ENCODE results near the gene CNTNAP2.
"Not testable (repeated sequence)": the region's sequence is repeated elsewhere in the genome, so short reads cannot be mapped to it uniquely, and the experiment has no call there.

Gene CNTNAP2

GRCh38 chr7:146172112-146172511, 55.5 kb downstream of the CNTNAP2 start:
- DNase-seq: no peak

GRCh38 chr7:146175716-146176115, 59.1 kb downstream of the CNTNAP2 start:
- peak; percentile 19 for DNase-seq

- no peak for DNase-seq
Observed at GRCh38 chr7:146176860-146177259, 60.3 kb downstream of the CNTNAP2 start.

GRCh38 chr7:146177301-146177700, 60.7 kb downstream of the CNTNAP2 start:
- DNase-seq: no peak

- no peak for DNase-seq
Observed at GRCh38 chr7:146185844-146186243, 69.2 kb downstream of the CNTNAP2 start.

DNA sequence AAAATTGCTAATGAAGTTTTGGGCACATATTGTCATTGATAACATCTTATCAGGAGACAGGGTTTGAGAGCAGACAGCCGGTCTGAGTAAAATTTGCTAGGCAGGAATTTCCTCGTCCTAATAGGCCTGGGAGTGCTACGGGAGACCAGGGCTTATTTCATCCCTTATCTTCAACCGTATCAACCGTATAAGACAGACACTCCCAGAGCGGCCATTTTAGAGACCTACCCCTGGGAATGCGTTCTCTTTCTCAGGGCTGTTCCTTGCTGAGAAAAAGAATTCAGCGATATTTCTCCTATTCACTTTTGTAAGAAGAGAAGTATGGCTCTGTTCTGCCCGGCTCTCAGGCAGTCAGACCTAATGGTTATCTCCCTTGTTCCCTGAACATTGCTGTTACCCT, 74.8 kb downstream of the CNTNAP2 start:
- DNase-seq: not testable (repeated sequence)

DNA sequence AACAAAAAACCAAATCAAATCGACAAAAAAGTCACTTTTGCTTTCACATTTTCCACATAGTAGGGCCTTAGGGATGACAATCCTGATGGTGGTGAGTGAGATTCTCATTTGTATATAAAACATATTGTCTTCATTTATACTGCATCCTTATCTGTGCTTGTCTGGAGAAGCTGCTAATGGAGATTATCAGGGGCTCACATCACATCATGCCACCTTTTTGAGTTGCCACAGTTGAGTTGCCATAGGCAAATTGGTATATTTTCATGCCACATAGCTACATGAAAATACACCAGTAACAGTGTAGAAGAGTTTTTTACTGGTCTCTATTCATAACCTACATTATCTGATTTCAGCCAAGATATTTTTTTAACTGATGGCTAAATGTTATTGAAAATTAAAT, 85.3 kb downstream of the CNTNAP2 start:
- no peak for DNase-seq

DNA sequence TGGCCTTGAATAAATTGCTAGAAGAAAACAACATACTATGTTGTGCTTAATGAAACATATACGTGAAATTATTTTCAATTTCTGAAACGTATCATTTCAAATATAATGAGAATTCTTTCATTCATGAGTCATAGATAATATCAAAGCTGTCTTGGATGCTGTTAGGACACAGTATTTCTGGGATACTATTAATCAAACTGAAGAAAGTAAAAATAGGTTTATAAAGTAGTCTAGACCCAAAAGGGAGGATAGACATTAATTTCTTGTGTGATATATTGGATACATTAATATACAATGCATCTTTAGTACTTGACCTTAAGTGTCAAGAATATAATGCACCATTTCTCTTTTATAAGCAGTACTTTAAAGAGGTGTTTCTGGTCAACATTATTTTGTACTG, 89.7 kb downstream of the CNTNAP2 start:
- DNase-seq: no peak

DNA sequence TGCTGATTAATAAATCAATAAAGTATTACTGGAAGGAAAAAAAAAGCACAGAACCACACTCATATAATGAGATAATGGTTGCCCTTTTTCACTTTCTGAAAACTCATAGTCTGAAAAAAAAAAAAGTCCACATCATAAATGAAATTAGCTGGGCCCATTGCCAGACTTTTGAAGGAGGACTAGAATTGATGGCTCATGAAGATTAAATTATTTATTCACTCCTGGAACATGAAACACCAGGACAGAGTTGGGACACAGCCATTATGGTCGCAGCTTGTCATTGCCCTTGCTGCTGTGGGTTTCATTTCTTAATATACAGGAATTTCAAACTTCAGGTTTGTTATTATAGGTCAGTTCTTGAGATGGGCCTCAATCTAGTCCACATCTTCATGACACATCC, 91.9 kb downstream of the CNTNAP2 start:
- DNase-seq: no peak

GRCh38 chr7:146214842-146215241, 98.2 kb downstream of the CNTNAP2 start:
- DNase-seq: no peak

GRCh38 chr7:146216396-146217041, 99.9 kb downstream of the CNTNAP2 start:
- DNase-seq: no peak

GRCh38 chr7:146223851-146224250, 107.2 kb downstream of the CNTNAP2 start:
- no peak for DNase-seq

DNA sequence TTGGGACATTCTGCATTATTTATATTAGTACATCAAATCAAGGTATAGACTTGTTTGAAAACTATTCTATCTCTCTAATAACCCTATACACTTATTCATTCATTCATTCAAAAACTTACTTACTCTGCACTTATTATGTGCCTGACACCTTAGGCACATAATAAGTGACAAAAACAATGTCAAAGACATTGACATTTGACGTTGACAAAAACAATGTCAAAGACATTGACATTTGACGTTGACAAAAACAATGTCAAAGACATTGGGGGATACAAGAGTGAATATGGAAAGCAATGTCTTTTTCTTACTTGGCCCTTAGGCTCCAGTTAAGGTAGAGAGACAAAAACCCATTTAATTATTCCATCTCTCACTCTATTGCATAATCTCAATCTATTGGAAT, 116.0 kb downstream of the CNTNAP2 start:
- DNase-seq: no peak

GRCh38 chr7:146235195-146235594, 118.6 kb downstream of the CNTNAP2 start:
- DNase-seq: peak; percentile 9

- no peak for DNase-seq
Observed at GRCh38 chr7:146242661-146243060, 126.1 kb downstream of the CNTNAP2 start.

GRCh38 chr7:146247991-146248390, 131.4 kb downstream of the CNTNAP2 start:
- not testable (repeated sequence) for DNase-seq

DNA sequence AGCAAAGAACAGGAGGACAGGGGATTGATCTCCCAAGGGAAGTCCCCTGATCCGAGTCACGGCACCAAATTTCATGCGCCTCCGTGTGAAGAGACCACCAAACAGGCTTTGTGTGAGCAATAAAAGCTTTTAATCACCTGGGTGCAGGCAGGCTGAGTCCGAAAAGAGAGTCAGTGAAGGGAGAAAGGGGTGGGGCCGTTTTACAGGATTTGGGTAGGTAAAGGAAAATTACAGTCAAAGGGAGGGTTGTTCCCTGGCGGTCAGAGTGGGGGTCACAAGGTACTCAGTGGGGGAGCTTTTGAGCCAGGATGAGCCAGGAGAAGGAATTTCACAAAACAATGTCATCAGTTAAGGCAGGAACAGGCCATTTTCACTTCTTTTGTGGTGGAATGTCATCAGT, 132.1 kb downstream of the CNTNAP2 start:
- DNase-seq: not testable (repeated sequence)

DNA sequence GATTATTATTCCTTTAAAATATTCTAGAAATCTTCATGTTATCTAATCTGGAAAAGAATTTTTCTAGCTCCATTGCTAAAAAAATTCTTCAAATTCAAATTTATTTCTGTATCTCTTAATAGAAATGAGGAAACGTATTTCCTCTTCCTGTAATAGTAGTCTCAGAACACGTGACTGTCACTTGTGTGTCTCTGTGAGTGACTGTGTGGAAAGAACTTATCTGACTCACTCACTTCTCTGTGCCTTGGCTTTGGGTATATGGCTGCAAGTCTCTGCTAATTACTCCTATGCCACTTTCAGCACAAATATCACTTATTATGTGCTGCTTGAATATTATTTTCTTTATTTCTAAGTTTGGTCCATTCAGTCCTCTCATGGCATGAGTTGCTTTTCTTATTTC, 132.7 kb downstream of the CNTNAP2 start:
- DNase-seq: no peak

DNA sequence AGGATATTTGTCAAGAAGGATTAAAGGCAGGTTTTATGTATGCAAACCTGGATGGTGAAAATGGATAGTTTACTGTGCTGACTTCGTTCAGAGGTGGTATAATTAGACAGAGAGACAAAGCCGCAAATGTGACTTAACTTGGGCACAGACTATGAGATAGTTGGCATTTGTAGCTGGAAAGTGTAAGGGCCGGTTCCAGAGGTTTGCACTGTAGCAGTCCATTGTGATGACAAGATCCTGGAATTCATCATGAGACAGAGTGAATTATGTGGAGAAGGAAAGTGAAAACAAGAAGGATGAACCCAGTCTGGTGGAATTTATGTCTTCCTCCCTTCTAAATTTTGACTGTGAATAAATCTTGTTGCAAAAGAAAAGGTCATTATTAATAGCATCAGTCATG, 139.0 kb downstream of the CNTNAP2 start:
- DNase-seq: no peak

- DNase-seq: no peak
Observed at GRCh38 chr7:146262527-146262926, 145.9 kb downstream of the CNTNAP2 start.

- no peak for DNase-seq
Observed at GRCh38 chr7:146276888-146277287, 160.3 kb downstream of the CNTNAP2 start.

- no peak for DNase-seq
Observed at GRCh38 chr7:146285418-146285817, 168.8 kb downstream of the CNTNAP2 start.

DNA sequence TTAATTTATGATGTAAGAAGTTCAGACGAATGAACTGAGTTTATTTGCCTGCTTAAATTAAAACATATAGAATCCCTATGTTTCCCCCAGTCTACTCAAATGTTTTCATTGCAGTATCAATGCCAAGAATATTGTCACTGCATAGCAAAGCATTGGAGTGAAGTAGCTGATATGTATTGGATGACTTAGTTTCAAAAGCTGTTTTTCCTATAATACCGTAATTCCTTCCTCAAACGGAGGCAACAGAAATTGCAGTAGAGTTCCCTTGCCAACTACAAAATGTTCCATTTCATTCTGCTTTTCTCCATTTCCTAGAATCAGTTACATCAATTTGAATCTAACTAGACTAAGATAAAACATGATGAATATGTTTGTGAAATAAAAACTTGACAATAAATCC, 174.1 kb downstream of the CNTNAP2 start:
- DNase-seq: no peak

DNA sequence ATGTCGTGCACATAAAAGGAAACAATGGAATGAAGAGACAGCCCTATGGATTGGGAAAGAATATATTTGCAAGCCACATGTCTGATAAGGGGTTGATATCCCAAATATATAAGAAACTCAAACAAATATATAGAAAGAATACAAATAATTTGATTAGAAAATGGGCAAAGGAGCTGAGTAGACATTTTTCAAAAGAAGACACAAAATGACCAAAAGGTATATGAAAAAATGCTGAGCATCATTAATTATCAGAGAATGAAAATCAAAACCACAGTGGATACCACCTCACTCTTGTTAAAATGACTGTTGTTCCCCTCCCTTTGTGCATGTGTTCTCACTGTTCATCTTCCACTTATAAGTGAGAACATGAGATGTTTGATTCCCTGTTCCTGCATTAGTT, 175.3 kb downstream of the CNTNAP2 start:
- DNase-seq: no peak

DNA sequence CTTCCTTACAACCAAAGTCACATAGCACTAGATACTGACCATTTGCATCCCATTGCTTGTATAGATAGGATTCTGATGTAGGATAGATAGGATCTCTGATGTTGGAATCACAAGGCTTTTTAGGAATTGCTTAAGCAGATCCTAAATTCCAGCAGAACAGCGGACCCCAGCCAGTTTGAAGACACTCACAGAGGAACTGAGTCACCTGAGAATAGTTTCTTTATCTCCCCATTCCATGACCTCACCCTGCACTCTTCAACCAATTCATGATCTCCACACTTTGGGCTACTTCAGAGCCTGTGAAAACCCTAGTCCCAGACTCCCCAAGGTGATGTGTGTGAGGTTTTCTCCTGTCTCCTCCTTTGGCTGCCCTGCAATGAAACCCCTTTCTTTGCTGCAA, 179.4 kb downstream of the CNTNAP2 start:
- DNase-seq: no peak

DNA sequence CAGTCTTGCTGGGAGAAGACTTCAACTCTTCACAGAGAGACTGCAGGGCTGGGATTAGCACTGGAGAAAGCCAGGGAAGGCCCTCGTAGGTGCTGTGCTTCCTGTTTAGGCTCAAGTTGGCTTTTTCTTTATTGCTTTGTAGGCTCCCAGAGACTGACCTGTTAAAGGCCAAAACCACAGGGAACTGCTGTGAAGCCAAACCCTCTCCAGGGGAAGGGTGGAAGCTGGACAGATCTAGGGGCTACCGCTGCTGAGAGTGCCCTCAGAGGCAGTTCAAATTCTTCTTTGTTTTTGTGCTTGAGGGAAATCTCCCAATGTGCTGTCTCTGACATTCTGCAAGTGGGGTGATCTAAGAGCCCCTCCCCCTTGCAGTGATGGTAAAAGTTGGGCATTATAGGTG, 198.4 kb downstream of the CNTNAP2 start:
- DNase-seq: no peak
